ENCODE measurements around the gene ZFP62.

The ZFP62 gene

DNA sequence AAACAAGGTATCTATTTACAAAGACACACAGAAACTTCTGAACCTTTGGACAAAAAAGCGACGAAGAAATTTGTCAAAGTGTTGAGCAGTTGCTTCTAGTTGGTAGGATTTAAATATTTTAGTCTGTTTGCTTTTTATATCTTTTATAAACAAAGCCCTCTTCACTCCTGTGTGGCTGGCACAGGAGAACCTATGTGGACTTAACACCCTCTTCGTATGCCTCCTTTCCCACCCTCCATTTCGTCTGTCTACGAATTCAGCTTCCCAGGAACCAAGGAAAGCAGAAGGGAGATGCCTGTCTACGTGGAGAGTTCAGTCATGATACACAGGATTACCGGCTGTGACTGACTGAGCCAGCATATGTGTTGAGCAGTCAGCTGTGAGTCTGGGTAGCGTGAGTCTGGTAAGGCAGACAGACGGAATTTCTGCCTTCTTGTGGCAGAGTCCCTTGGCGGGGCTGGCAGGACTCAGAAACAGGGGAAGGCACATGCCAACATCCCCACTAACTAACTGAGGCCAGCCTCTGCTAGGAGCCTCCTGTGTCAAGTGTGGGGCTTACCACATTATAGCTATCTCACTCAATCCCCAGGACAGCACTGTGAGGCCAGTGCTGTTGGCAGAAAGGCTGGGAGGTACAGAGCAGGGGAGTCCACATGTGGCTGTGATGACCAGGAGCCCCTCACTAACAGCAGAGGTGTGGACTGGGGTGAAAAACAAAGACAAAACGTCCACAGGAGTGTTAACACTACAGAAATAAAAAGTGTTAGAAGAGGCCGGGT, 13.9 kb upstream of the ZFP62 start:
- Mint-ChIP-seq H3K9me3 (no peaks in the 10 kb centered on the region), H3K36me3 (ENCODE audit: low read depth) (no peaks in the 10 kb centered on the region), H3K4me3 (no peak overlapping the region), H3K4me1 (peaks cover 7% of the 10 kb centered on the region), H3K27ac (no peak overlapping the region), H3K27me3 (peaks cover 2% of the 10 kb centered on the region)
- DNase-seq, result no peak
- no peak for ATAC-seq

DNA sequence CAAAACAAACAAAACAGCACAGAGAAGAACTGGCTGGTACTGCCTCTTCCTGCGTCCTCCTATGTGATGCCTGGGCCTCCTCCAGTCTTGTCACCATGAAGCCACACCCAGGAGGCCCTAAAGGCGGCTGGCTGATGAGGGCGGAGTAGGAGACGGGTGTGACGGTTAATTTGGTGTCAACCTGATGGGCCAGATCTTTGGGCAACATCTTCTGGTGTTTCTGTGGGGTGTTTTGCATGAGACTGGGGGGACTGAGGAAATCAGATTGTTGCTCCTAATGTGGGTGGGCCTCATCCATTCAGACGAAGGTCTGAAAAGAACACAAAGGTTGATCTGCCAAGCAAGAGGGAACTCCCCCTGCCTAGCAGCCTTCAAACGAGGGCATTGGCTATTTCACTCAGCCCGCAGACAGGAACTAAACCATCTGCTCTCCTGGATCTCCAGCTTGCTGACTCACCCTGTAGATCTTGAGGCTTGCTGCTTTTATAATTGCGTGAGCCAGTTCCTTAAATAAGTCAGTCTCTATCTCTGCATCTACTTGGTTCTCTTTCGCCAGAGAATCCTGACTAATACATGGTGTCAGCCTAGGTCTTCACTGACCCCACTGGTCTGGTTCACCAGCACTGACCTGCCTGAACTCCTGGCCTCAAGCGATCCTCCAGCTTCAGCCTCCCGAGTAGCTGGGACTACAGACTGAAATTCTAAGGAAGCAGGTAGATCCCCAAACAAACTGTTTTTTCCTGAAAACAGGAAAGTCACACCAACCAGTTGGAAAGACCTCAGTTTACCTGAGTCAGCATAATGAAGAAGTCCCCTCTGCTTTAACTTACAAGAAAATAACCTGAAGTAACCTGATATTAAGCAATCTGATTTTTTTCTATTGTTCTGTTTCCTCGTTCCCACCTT, 12.8 kb upstream of the ZFP62 start:
- no peaks in the 10 kb centered on the region for H3K36me3 Mint-ChIP-seq (ENCODE audit: low read depth)
- peaks cover 9% of the 10 kb centered on the region for H3K4me1 Mint-ChIP-seq
- no peaks in the 10 kb centered on the region for H3K9me3 Mint-ChIP-seq
- ATAC-seq (peak; percentile 37), DNase-seq (no peak)
- H3K27me3 Mint-ChIP-seq, result peaks cover 3% of the 10 kb centered on the region
- no peak overlapping the region for H3K4me3 Mint-ChIP-seq
- no peak overlapping the region for H3K27ac Mint-ChIP-seq

DNA sequence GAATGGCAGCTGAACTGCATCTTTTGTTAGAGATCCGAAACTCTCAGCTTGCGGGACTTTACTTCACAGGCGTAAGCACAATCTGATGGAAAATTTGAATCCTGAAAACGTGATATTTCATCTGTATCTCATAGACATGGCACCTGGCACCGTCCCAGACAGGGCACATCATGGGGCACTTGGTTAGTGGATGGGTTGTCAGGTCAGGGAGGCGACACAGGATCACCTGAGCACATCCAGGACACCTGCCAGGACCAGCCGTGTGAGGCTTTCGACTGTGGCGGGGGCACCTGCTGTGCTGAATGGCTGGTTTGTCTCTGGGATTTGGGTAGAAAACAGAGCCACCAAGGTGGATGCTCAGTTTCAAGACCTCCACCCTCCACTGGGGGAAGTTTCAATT, 11.3 kb upstream of the ZFP62 start:
- peaks cover 6% of the 10 kb centered on the region for H3K27me3 Mint-ChIP-seq
- H3K9me3 Mint-ChIP-seq, result no peaks in the 10 kb centered on the region
- H3K27ac Mint-ChIP-seq, result no peak overlapping the region
- ATAC-seq (no peak), DNase-seq (no peak)
- H3K36me3 Mint-ChIP-seq (ENCODE audit: low read depth), result no peaks in the 10 kb centered on the region
- no peak overlapping the region for H3K4me3 Mint-ChIP-seq
- peaks cover 11% of the 10 kb centered on the region for H3K4me1 Mint-ChIP-seq

DNA sequence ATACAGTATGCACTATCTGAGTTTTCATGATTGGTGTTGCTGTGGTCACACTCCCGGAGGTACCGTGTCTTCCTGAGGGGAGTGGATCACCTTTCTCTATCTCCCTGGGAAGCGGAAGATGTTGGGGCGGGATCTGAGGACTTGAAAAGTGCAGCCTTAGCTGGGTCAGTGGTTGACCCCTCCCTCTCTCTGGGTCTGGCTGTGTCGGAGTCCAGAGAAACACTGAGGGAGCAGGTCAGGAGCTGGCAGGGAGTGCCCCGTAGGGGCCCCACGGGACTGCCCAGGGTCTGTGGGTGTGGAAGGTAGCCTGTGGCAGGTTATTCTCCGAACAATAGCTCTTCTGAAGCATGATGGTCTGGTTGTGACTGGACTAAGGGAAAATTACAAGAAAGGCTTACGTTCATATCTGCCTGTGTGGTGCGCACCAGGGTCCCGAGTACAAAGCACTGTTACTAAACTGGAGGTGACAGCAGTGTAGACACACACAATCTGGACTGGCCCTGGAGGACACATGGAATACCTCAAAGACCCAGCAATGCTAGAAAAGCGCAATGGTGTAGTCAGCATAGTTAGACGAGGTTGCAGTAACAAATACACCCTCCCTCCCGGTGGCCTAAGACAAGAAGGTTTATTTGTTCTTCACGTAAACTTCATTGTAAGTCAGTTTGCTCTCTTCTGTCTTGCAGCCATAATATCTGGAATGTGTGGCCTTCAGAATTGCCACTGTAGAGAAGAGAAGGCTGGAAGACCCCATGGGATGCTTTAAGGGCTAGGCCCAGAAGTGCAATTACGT, 9.4 kb upstream of the ZFP62 start:
- no peak overlapping the region for H3K4me3 Mint-ChIP-seq
- DNase-seq, result no peak
- H3K36me3 Mint-ChIP-seq (ENCODE audit: low read depth), result no peaks in the 10 kb centered on the region
- H3K27ac Mint-ChIP-seq, result no peak overlapping the region
- peaks cover 13% of the 10 kb centered on the region for H3K27me3 Mint-ChIP-seq
- H3K4me1 Mint-ChIP-seq, result peaks cover 11% of the 10 kb centered on the region
- no peaks in the 10 kb centered on the region for H3K9me3 Mint-ChIP-seq
- no peak for ATAC-seq

DNA sequence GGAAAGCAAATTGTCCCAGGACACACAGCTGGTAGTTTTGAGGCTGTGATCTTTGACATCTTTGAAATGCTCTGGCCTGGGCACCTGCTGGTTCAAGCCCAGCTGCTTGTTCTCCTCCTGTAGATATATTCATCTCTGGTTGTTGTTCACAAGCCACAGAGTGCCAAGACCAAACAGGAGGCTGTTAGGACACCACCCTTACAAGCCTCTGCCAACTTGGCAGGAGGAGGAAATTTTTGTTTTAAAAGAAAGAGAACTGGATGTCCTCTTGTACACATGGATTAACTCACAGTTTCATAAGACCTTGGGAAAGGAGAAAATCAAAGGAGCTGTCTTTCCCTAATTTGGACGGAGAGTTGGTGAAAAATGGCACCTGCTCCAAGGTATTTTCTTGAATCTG, 8.5 kb upstream of the ZFP62 start:
- Mint-ChIP-seq H3K4me1 (peaks cover 11% of the 10 kb centered on the region), H3K4me3 (no peak overlapping the region), H3K9me3 (no peaks in the 10 kb centered on the region), H3K36me3 (ENCODE audit: low read depth) (no peaks in the 10 kb centered on the region), H3K27me3 (peaks cover 13% of the 10 kb centered on the region), H3K27ac (no peak overlapping the region)
- ATAC-seq (no peak), DNase-seq (no peak)

DNA sequence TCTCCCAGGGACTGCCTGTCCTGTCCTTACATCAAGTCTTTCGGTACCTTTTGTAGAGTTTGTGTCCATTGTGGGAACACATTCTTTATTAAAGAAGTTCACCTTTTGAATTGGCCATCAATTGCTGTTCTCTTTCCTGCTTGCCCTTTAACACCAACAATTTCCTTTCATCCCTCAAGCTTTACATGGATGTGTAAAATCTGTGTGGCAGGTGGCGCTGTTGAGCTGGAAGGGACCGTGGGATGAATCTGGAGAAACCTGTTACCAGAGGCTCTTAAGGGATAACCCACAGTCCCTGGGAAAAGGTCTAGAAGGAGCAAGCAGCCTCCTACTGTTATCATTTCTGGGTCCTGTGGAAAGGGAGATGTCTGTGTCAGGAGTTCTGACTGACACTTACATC, 7.9 kb upstream of the ZFP62 start:
- peak; percentile 80 for DNase-seq
- Mint-ChIP-seq H3K4me3 (no peak overlapping the region), H3K27ac (no peak overlapping the region), H3K36me3 (ENCODE audit: low read depth) (no peaks in the 10 kb centered on the region), H3K27me3 (peaks cover 13% of the 10 kb centered on the region), H3K4me1 (peaks cover 9% of the 10 kb centered on the region), H3K9me3 (no peaks in the 10 kb centered on the region)
- peak; percentile 53 for ATAC-seq

DNA sequence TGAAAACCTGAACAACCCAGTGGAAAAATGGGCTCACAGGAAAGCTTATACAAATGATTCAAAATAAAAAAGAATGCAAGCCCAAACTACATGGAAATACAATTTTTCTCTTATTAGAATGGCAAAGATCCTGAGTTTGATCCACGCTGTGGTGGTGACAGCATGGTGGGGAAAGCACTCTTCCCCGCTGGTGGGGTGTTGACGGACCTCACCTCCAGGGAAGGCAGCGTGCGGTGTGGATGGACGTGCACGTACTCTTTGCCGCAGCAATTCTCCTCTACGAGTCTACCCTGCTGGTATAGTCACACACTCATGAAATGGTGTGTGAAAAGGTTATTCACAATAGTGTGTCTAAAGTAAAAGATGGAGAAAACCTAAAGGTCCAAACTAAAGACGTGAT, 5.9 kb upstream of the ZFP62 start:
- DNase-seq (no peak), ATAC-seq (no peak)
- Mint-ChIP-seq H3K36me3 (ENCODE audit: low read depth) (no peaks in the 10 kb centered on the region), H3K4me1 (peaks cover 4% of the 10 kb centered on the region), H3K9me3 (no peaks in the 10 kb centered on the region), H3K27me3 (peaks cover 13% of the 10 kb centered on the region), H3K27ac (no peak overlapping the region), H3K4me3 (no peak overlapping the region)

DNA sequence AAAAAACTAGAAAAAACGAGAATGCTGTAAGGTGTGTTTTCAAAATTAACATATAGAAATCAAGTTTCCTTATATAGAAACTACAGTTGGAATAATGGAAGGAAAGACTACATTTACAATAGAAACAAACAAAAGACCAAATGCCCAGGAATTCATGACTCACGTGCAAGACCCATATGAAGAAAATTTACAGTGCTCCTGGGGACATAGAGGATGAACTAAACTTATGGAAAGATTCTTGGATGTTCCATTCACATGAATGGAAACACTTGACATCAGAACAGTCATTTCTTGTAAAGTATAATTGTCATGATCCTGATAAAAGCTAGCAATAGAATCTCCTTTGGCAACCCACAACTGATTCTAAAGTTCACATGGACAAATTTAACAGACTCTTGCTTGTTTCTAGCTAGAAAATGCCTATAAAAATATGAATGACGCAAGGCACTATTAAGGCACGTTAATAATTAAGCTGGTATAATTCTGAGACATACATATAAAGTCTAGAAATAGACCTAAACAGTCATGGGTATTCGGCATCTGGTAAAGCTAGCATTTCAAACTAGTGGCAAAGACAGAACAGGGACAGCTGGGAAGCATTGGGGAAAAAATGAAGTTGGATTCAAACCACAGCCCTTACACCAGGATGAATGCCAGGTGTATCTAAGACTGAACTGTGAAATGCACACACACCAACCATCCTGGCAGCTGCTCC, 5.1 kb upstream of the ZFP62 start:
- H3K27ac Mint-ChIP-seq, result no peak overlapping the region
- H3K36me3 Mint-ChIP-seq (ENCODE audit: low read depth), result no peaks in the 10 kb centered on the region
- no peak overlapping the region for H3K4me3 Mint-ChIP-seq
- peaks cover 4% of the 10 kb centered on the region for H3K4me1 Mint-ChIP-seq
- ATAC-seq (no peak), DNase-seq (no peak)
- H3K27me3 Mint-ChIP-seq, result peaks cover 13% of the 10 kb centered on the region
- no peaks in the 10 kb centered on the region for H3K9me3 Mint-ChIP-seq

DNA sequence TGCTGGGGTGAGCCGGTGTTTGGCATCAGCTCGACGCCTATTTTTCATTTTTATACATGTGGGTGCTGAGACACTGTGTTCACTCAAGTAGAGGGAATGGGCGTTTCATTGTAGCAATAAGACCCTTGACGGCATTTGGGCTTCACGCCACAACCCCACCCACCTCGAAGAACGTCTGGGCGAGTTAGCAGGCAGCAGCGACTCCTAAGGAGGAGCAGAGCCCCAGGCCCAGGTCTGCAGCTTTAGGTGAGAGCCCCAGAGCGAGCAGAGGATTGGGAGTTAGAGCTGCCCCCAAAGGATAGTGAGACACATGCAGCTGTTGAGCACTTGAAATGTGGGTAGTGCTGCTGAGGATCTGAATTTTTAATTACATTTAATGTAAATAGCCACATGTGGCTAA, 1.6 kb upstream of the ZFP62 start:
- Mint-ChIP-seq H3K36me3 (ENCODE audit: low read depth) (peaks cover 8% of the 10 kb centered on the region), H3K4me1 (peaks cover 17% of the 10 kb centered on the region), H3K4me3 (no peak overlapping the region), H3K9me3 (no peaks in the 10 kb centered on the region), H3K27me3 (peaks cover 7% of the 10 kb centered on the region), H3K27ac (no peak overlapping the region)
- no peak for DNase-seq
- ATAC-seq, result no peak

DNA sequence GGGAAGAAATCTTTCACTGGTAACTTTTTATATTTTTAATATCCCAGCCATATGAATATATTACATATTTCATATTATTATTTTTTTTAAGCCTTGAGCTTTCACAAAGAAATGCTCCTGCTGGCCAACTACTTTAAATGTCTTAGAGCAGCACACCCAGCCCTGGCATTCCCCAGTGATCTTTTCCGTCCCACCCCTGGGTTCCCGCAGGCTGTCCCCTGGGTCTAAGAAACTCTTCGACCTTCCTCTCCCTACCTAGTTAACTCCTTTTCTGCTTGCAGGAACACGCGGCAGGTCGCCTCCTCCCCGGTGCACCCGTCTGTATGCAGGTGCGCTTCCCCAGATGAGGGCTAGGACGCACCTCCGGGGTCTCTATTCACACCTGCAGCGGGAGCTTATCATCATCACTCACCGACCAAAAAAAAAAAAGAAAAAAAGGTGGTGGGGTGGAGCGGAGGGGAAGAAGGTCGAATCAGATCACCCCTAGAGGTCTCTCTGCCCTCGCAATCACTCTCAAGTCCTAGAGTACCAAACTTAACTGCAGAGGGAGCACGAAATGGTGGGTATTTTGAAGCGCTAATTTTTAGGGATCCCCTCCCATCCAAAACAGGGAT, 696 bp downstream of the ZFP62 start:
- peak overlapping the region; percentile 86 for H3K27ac Mint-ChIP-seq
- no peaks in the 10 kb centered on the region for H3K27me3 Mint-ChIP-seq
- peaks cover 22% of the 10 kb centered on the region for H3K36me3 Mint-ChIP-seq (ENCODE audit: low read depth)
- peak overlapping the region; percentile 90 for H3K4me3 Mint-ChIP-seq
- peak; percentile 68 for ATAC-seq
- no peaks in the 10 kb centered on the region for H3K9me3 Mint-ChIP-seq
- DNase-seq, result peak; percentile 30
- peaks cover 17% of the 10 kb centered on the region for H3K4me1 Mint-ChIP-seq

DNA sequence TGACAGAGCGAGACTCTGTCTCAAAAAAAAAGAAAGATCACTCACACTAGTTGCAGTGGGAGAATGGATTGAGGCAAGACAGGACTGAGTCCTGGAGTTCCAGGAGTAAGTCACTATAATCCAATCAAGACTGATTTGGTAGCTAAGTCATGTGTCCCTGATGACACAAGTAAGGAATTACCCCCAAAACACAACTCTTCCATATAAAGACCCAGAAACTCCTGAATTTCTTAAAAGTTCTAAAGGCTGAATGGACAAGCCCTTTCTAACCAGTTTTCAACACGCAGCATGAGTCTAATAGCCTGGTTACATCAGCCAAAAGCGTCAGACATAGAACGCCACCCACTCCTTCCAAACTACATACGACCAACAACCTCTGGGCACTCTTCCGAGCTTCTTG, 2.5 kb downstream of the ZFP62 start:
- no peaks in the 10 kb centered on the region for H3K9me3 Mint-ChIP-seq
- no peak overlapping the region for H3K27ac Mint-ChIP-seq
- peaks cover 18% of the 10 kb centered on the region for H3K4me1 Mint-ChIP-seq
- DNase-seq, result no peak
- ATAC-seq, result no peak
- H3K27me3 Mint-ChIP-seq, result no peaks in the 10 kb centered on the region
- no peak overlapping the region for H3K4me3 Mint-ChIP-seq
- peaks cover 27% of the 10 kb centered on the region for H3K36me3 Mint-ChIP-seq (ENCODE audit: low read depth)

DNA sequence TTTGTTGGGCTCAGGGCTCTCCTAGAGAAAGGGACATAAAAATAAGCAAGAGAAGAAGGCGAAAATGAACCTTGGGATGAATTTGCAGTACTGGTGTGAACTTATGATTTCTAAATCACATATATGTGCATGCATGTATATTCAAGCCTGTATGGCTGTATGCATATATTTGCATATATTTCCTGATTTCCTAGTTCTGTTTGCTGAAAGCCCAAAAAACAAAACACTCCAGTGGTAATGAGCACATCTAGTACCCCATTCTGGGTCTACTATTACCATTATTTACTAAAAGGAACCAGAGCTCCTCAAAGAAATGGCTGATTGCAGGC, 7.3 kb downstream of the ZFP62 start:
- ATAC-seq, result no peak
- Mint-ChIP-seq H3K27me3 (no peaks in the 10 kb centered on the region), H3K36me3 (ENCODE audit: low read depth) (peaks cover 64% of the 10 kb centered on the region), H3K4me3 (no peak overlapping the region), H3K27ac (no peak overlapping the region), H3K4me1 (peaks cover 6% of the 10 kb centered on the region), H3K9me3 (peaks cover 23% of the 10 kb centered on the region)
- no peak for DNase-seq

DNA sequence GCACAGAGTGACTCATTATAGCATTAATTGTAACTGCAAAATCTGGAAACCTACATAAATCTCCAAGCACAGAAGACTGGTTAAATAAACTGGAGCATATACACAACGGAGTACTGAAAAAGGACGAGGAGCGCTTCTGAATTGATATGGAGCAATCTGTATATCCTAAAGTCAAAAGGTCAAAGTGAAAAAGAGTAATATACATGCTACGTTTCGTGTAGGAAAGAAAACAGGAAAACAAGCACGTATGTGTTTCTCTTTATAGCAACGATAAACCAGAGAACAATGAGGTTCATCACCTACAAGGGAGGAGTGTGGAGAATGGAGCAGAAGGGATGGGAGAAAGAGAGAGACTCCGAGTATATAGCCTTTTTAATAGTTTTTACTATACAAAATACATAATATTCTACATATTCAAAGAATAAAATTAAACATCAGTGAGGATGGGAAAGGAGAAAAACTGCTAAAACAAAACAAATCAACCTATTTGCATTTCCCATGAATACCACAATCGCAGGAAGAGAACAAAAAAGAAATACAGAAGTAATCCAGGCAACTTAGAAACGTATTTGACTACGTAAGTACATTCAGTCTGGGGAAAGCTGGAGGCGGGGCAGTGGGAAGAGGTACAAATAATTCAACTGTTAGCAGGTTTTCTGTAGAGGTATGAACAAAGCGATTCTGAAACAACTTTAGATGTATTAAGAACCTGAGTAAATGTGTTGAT, 7.8 kb downstream of the ZFP62 start:
- DNase-seq, result no peak
- no peak for ATAC-seq
- Mint-ChIP-seq H3K27ac (no peak overlapping the region), H3K4me1 (peaks cover 4% of the 10 kb centered on the region), H3K9me3 (peaks cover 29% of the 10 kb centered on the region), H3K27me3 (no peaks in the 10 kb centered on the region), H3K4me3 (no peak overlapping the region), H3K36me3 (ENCODE audit: low read depth) (peaks cover 65% of the 10 kb centered on the region)

Data from activated naive CD8-positive, alpha-beta T cell treated with anti-CD3 and anti-CD28 coated beads, Interleukin-2, amount 50 U/mL, for 24 hours (primary cell).